Skeletal muscle satellite cell (primary cell): ENCODE results near the gene PPP6R3.

ENCODE experiments used
- H3K27me3 ChIP-seq: 2 replicates; pipeline ENCODE4 v1.7.0; 2013; ENCODE audit warnings: low read length; ENCODE audit not compliant: control insufficient read depth, insufficient read depth
- H3K36me3 ChIP-seq: 2 replicates; pipeline ENCODE4 v1.7.0; 2013; ENCODE audit warnings: mild to moderate bottlenecking, control low read depth, low read length; ENCODE audit not compliant: insufficient read depth
- H3K4me1 ChIP-seq: 2 replicates; pipeline ENCODE4 v1.7.0; 2013; ENCODE audit warnings: low read length; ENCODE audit not compliant: control insufficient read depth, insufficient read depth
- H3K4me2 ChIP-seq: 2 replicates; pipeline ENCODE4 v1.7.0; 2013; ENCODE audit warnings: mild to moderate bottlenecking, low read length
- H3K4me3 ChIP-seq: 2 replicates; pipeline ENCODE4 v1.7.0; 2013; ENCODE audit warnings: low read length
- H3K9ac ChIP-seq: 2 replicates; pipeline ENCODE4 v1.7.0; 2013; ENCODE audit warnings: mild to moderate bottlenecking, low read depth, low read length, moderate library complexity
- H3K9me3 ChIP-seq: replicated peaks from 2 replicates; pipeline ENCODE4 v1.7.0; 2013; ENCODE audit warnings: mild to moderate bottlenecking, control low read depth, low read length

PPP6R3 gene

DNA sequence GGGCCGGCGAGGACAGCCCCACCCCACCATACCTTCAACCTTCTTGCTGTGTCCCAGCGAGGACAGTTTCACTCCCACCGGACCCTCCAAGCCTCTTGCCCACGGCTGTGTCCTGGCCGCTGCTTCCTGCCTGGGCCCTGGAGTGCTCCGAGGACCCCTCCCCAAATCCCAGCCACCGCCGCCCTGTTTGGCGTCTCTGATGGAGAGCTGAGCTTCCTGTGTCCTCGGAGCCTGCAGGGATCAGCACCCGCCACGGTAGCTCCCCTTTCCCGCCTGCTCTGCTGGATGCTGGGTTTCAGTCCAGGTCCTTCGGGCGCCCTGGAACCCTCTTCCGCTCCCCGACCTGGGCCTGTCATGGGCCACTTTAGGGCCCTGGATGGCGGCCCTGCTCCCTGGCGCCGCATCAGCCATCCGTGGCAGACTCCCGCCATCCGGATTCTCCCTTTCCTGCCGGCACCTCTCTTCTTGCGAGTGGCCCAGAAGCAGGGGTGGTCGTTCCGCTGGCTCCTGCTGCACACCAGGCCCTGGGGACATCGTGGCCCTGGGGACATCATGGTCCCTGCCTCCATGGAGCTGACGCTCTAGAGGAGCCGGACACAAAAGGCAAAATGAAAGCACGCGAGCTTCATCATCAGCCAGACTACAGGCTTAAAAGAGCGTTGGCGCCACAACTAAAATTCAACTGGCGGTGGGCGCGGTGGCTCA, 189.5 kb downstream of the PPP6R3 start:
- Histone ChIP-seq H3K9me3 (peaks cover 8% of the 10 kb centered on the region), H3K4me3 (no peak overlapping the region), H3K27me3 (peaks cover 69% of the 10 kb centered on the region), H3K36me3 (no peaks in the 10 kb centered on the region), H3K4me1 (no peaks in the 10 kb centered on the region), H3K4me2 (no peak overlapping the region), H3K9ac (no peak overlapping the region)

DNA sequence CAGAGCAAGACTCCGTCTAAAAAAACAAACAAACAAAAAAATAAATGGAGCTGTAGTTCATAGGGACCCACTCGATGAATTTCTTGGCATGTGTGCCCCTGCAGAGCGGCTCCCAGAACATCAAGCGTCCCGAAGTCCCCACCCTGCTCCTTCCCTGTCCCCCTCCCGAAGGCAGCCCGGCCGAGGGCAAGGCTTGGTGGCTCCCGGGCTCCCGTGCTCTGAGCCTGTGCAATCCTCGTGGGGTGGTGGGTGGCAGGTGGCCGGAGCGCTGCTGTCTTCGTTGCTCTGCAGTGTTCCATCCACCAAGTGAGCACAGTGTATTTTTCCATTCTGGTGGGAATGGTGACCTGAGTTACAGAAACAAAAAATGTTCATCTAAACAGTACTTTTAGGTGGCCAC, 190.2 kb downstream of the PPP6R3 start:
- no peak overlapping the region for H3K4me3 ChIP-seq
- no peak overlapping the region for H3K9ac ChIP-seq
- no peaks in the 10 kb centered on the region for H3K36me3 ChIP-seq
- H3K27me3 ChIP-seq: peaks cover 74% of the 10 kb centered on the region
- H3K4me1 ChIP-seq: no peaks in the 10 kb centered on the region
- no peak overlapping the region for H3K4me2 ChIP-seq
- peaks cover 8% of the 10 kb centered on the region for H3K9me3 ChIP-seq

DNA sequence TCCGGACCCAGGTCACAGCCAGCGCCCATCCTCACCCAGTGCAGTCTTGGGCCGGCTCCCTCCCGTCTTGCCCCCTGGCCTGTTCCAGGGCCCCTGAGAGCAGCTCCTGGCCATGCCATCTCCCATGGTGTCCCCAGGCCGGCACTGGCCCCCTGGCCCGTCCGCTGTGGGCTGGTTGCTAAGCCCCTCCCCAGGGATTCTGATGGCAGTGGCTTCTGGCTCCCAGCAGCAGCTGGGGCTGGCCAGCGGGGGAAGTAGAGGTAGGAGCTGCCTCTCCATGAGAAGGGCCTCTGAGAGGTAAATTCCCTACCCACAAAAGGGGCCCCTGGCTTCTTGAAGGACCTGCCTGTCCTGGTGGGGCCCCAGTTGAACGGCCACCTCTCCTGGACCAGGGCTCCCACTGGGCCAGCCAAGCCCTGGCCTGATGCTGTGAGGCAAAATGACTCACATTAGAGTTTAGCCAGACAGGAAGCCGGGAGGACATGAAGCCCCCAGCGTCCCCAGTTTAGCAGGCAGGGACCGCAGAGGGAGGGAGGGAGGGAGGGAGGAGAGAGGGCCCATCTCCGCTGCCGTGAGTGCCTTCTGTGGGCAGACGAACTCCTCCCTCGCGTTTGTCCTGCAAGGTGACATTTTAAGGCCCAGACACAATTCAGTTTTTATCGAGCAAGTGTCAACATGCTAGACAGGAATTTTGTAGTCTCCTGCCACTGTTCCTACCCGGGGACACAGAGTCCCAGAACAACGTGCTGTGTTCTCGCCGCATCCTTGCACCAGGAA, 190.8 kb downstream of the PPP6R3 start:
- peaks cover 8% of the 10 kb centered on the region for H3K9me3 ChIP-seq
- no peaks in the 10 kb centered on the region for H3K36me3 ChIP-seq
- H3K4me1 ChIP-seq: no peaks in the 10 kb centered on the region
- no peak overlapping the region for H3K4me2 ChIP-seq
- no peak overlapping the region for H3K4me3 ChIP-seq
- H3K9ac ChIP-seq: no peak overlapping the region
- H3K27me3 ChIP-seq: peaks cover 75% of the 10 kb centered on the region

- Histone ChIP-seq H3K4me1 (no peaks in the 10 kb centered on the region), H3K9ac (no peak overlapping the region), H3K4me2 (no peak overlapping the region), H3K9me3 (peaks cover 6% of the 10 kb centered on the region), H3K4me3 (no peak overlapping the region), H3K36me3 (no peaks in the 10 kb centered on the region), H3K27me3 (peaks cover 76% of the 10 kb centered on the region)
These were observed 191.6 kb downstream of the PPP6R3 start for GRCh38 chr11:68651985-68652682.

DNA sequence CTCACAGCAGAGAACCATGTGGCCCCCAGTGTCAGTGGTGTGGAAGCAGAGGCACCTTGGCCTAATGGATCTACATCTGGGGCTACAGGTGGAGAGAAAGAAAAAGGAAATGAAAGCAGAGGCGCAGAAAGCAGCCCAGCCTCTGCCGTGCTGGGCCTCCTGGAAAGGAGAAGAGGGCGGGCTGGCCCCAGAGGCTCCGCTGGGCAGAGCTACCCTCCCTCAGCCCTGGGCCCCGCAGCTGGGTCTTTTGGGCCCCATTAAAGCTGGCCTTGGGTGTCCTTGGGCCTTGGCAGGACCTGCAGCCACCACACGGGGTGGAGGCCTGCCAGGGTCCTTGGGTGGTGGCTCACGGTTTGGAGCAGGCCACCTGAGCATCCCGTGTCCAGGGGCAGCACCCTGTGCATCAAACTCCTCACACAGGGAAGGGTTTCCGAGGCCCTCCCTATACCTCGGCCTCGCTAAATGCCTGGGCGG, 192.2 kb downstream of the PPP6R3 start:
- Histone ChIP-seq H3K9ac (no peak overlapping the region), H3K4me1 (no peaks in the 10 kb centered on the region), H3K4me3 (no peak overlapping the region), H3K27me3 (peaks cover 76% of the 10 kb centered on the region), H3K36me3 (no peaks in the 10 kb centered on the region), H3K9me3 (peaks cover under 1% of the 10 kb centered on the region), H3K4me2 (no peak overlapping the region)

GRCh38 chr11:68653486-68654430, 193.2 kb downstream of the PPP6R3 start:
- H3K9ac ChIP-seq: no peak overlapping the region
- no peak overlapping the region for H3K4me3 ChIP-seq
- peaks cover 2% of the 10 kb centered on the region for H3K4me1 ChIP-seq
- H3K36me3 ChIP-seq: no peaks in the 10 kb centered on the region
- no peak overlapping the region for H3K4me2 ChIP-seq
- H3K9me3 ChIP-seq: no peaks in the 10 kb centered on the region
- peaks cover 75% of the 10 kb centered on the region for H3K27me3 ChIP-seq

GRCh38 chr11:68654978-68655377, 194.4 kb downstream of the PPP6R3 start:
- no peak overlapping the region for H3K9ac ChIP-seq
- no peaks in the 10 kb centered on the region for H3K36me3 ChIP-seq
- H3K4me2 ChIP-seq: no peak overlapping the region
- peaks cover 63% of the 10 kb centered on the region for H3K27me3 ChIP-seq
- no peaks in the 10 kb centered on the region for H3K9me3 ChIP-seq
- no peak overlapping the region for H3K4me3 ChIP-seq
- peaks cover 11% of the 10 kb centered on the region for H3K4me1 ChIP-seq

DNA sequence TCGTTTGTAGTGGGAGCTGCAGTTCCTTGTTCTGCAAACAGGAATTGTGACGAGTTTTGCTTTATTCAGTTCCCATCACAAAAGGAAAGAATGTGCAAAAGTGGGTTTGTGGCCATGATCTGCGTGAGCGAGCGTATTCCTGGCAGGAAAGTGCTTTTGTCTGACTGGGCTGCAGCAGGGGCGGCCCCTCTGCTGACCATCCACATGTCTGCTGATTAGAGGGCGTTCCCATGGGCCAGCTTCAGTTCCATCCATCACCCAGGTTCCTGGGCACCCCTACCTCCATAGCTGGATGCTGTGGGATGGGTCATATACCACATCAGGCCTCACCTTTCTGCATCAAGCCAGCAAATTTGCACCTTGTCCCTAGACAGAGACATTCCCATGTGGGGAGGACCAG, 194.9 kb downstream of the PPP6R3 start:
- Histone ChIP-seq H3K9me3 (no peaks in the 10 kb centered on the region), H3K4me3 (no peak overlapping the region), H3K9ac (no peak overlapping the region), H3K36me3 (no peaks in the 10 kb centered on the region), H3K27me3 (peaks cover 63% of the 10 kb centered on the region), H3K4me1 (peaks cover 11% of the 10 kb centered on the region), H3K4me2 (no peak overlapping the region)

DNA sequence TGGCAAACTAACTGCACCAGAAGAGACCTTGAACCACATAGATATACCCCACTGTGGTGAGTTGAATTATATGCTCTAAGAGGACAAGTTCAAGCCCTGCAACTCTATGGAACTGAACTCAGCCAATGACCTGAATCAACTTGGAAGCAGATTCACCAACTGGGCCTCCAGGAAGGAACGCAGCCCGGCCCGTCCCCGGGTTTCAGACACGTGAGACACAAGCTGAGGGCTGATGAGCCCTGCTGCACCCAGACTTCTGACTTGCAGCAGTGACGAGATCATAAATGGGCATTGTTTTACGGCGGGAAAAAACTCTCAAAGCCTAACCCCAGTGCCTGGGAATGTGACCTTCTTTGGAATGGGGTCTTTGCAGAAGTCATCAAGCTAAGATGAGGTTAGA, 195.3 kb downstream of the PPP6R3 start:
- Histone ChIP-seq H3K9ac (no peak overlapping the region), H3K27me3 (peaks cover 65% of the 10 kb centered on the region), H3K36me3 (no peaks in the 10 kb centered on the region), H3K4me2 (no peak overlapping the region), H3K4me3 (no peak overlapping the region), H3K4me1 (peaks cover 11% of the 10 kb centered on the region), H3K9me3 (no peaks in the 10 kb centered on the region)

DNA sequence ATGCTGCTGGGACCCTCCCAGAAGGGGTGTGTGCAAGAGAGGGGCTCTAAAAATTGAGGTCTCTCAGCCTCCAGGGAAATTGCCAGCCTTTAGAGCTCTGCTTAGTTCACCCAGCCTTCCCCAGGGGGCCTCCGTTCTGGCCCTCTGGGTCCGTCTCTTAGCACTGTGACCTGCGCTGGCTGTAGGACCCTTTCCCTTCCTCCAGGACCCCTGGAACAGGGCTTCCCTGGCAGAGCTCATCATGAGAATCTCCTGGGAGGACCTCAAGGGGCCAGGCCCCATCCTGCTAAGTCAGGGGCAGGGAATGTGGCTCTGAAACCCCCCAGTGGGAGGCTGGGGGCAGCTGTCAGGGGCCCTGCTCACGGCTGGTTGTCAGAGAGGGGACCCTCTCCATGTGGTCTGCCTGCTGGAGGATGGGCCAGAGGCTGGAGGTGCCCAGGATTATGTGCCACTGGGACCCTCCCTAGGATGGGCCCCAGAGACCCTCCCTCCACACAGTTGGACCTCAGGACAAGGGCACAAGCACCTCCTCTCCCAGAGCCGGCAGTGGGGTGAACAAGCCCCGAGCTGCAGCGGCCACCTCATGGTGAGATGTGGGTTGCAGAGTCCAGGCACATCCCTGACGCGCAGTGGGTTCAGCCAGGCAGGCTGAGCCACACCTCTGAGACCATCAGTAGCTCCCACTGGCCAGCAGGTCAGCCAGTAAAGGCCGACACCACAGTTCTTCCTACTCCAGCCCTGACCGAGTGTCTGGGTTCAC, 196.6 kb downstream of the PPP6R3 start:
- Histone ChIP-seq H3K4me2 (no peak overlapping the region), H3K27me3 (peaks cover 67% of the 10 kb centered on the region), H3K4me3 (no peak overlapping the region), H3K4me1 (peaks cover 11% of the 10 kb centered on the region), H3K36me3 (no peaks in the 10 kb centered on the region), H3K9me3 (peaks cover 1% of the 10 kb centered on the region), H3K9ac (no peak overlapping the region)
